HG02759 (cell line): Measurements from ENCODE around the gene COG2.
"Not testable (repeated sequence)": the region's sequence is repeated elsewhere in the genome, so short reads cannot be mapped to it uniquely, and the experiment has no call there.

Experiments
- ATAC-seq: cut with Tn5 transposase; IDR thresholded peaks from one replicate; pipeline ENCODE4 v1.9.1; 2021; ENCODE audit warnings: mild to moderate bottlenecking, moderate library complexity; ENCODE audit not compliant: unreplicated experiment

COG2 gene

DNA sequence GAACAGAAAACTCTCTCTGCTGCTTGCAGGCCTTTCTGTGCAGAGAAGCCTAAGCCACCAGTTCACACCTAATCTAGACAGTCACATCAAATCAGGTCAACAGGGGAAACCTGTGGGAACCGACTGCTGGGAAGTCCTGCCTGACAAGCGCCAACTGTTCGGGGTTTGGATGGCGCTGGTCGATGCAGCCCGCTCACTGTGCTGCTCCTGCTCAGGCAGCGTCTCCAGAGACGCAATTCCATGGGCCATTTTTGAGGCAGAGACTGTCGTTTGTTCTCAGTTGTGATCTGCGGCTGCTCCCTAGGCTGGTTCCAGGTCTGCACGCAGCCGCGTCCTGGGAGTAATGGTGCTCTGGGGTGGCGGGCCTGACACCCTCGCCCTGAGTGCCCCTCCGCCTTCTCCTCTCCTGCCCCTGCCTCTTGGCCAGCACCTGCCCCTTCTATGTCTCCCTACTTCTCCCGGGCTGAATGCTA lies 70.2 kb downstream of the COG2 start:
- ATAC-seq, result no peak

DNA sequence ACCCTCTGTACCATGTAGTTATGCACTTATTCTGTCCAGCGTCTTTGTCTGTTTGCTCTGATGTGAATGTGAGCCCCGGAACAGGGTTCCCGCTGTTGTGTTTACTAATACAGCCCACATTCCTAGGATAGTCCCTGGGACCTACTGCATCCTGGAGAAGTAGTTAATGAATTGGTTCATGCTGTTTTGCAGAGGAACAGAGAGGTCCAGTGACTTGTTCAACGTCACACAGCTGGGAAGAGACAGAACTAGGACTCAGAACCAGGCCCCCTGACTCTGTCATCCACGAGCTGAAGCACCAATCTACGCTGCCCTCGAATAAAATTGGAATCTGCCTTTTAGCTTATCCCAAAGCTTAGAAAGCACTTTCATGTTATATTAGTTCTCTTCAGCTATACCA lies 70.9 kb downstream of the COG2 start:
- ATAC-seq, result no peak

- ATAC-seq, result no peak
Measured at GRCh38 chr1:230713547-230713914, 71.2 kb downstream of the COG2 start.

DNA sequence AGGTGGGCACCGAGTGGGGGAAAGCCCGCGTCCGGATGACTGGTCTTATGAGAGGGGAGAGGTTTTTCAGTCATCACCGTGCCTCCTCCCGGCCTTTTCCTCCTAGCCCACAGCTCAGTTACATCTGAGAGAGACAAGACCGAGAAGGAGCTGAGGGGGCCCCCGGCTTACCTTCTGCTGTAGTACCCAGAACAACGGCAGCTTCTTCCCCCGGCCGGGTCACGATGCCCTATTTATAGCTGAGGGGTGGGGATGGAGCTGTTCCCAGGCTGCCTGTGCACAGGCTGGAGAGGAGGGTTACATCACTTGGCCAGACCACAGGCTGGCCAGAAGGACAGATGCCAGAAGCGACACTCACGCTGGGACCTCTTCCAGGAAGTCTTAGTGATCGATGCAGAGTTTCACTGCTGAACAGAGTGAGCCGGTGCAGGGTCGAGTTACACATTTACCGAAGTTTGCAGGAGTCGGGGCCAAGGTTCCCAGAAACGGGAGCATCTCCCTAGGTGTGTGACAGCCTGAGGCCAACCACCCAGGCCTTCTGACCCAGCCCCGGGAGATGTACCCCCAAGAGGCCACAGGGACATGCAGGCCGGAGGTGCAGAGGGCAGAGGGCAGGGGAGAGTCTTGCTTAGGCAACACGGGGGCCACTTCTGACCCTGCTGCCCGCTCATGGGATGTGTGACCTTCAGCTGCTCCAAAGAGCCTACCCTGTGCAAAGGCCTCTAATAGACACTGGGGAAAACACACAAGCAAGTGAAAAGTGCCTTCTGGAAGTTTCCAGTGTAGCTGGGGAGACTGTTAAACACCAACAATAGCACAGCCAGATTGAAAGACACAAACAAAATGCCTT lies 71.9 kb downstream of the COG2 start, which contains the start of gene AGT:
Gene AGT, minus strand, starts transcription at position 208 of the 850 bp plus-strand sequence. CDS start 3,299 bp downstream, outside the sequence.
- no peak for ATAC-seq

- no peak for ATAC-seq
Measured at GRCh38 chr1:230715510-230715909, 73.2 kb downstream of the COG2 start.

GRCh38 chr1:230716453-230716852 lies 74.2 kb downstream of the COG2 start:
- not testable (repeated sequence) for ATAC-seq

DNA sequence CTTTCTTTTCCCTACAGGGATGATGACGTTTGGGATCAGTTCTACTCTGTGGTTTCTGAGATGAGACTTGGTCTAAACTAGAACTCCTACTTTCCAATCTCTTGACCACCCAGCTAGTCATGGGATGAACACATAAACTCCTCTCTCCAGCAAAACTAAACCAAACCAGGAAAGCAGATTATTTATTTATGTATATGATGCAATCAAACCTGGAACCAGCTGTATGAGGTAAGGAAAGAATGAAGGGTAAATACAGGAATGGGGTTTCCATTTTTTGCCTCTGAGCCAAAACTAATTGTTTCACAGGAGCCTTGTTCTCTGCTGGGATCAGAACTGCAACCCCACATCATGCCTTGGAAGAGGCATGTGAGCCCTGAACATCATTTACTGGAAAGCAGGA lies 75.0 kb downstream of the COG2 start:
- ATAC-seq, result no peak

DNA sequence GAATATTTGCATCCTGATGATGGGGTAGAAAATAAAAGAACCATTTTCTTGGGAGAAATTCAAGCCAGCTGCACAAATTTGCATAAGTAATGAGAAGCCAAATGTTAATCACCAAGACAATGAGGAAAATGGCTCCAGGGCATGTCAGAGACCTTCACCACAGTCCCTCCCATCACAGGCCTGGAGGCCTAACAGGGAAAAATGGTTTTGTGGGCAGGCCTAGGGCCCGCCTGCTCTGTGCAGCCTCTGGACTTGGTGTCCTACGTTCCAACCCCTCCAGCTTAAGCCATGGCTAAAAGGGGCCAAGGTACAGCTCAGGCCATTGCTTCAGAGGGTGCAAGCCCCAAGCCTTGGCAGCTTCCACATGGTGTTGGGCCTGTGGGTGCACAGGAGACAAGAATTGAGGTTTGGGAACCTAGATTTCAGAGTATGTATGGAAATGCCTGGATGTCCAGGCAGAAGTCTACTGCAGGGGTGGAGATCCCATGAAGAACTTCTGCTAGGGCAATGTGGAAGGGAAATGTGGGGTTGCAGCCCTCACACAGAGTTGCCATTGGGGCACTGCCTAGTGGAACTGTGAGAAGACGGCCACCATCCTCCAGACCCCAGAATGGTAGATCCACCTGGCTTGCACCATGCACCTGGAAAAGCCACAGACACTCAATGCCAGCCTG lies 79.7 kb downstream of the COG2 start:
- ATAC-seq, result not testable (repeated sequence)

DNA sequence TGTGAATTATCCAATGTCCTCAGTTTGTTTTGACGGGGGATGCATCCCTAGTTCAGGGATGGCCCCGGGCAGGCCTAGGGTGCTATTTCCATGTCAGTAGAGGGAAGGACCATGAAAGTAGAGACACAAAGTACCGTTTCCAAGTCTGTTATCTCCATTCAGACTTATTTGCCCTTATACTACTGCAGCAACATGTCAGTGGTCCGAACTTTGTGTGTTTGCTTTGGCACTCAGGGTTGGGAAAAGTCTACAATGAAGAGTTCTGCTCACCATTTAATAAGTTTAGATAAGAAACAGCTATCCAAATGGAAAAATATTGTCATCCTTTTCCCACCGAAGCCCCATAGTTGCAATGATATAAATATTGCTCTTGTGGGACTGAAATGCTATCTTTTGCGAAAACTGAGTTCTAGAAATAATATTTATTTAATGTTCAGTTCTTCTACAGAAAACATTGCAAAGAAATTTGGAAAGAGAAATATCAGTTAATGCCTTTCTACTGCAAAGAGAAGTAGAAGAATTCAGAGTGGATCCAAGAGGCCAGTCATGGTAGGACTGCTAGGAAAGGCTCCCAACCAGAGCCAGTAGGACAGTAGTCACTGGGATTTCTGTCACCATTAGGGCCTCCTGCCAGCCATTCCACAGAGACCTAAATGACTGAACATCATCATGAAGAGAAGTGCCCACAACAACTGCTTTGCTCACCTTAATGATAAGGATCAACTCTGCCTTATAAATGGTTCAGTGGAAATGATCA lies 83.2 kb downstream of the COG2 start:
- ATAC-seq, result no peak

- ATAC-seq, result no peak
Measured at GRCh38 chr1:230728710-230729392, 86.6 kb downstream of the COG2 start.

DNA sequence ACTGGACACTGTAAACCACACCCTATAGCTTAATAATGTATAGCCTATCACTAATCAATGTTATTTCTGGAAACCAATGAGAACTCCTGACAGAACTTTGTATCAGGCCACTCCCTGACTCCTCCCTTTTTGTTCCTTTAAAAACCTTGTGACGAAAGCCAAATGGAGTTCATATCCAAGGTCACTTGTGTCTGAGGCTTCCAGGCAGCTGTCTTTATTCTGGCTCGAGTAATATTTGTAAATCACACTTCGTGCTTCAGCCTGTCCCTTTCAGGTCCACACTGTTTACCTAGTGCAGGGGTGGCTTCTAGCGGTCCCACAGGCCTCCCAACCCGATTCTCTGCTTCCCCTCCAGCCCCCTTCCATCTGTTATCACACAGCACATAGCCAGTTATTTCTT lies 88.7 kb downstream of the COG2 start:
- ATAC-seq, result no peak

- no peak for ATAC-seq
Measured at GRCh38 chr1:230735447-230735846, 93.2 kb downstream of the COG2 start.

GRCh38 chr1:230737622-230738262 lies 95.5 kb downstream of the COG2 start:
- ATAC-seq, result no peak

DNA sequence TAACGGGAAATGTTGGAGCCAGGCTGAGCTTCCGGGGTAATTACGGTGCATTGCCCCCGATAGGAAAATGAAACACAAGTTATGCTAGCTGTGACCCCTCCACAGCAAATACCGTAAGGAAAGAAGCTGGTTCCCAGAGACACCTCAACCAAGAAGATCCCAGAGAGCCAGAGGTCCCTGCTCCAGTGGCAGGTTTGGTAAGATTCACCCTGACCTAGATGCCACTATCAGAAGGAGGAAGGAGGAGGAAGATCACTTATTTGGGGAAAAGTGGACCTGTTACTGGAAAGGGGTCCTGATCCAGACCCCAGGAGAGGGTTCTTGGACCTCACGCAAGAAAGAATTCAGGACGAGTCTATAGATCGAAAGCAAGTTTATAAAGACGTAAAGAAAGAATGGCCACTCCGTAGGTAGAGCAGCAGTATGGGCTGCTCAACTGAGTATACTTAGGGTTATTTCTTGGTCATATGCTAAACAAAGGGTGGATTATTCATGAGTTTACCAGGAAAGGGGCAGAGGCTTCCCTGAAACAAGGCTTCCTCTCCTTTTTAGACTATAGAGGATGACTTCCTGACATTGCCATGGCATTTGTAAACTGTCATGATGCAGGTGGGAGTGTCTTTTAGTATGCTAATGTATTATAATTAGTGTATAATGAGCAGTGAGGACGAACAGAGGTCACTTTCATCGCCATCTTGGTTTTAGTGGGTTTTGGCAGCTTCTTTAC lies 97.4 kb downstream of the COG2 start:
- no peak for ATAC-seq
